Stimulated activated CD4-positive, alpha-beta T cell treated with anti-CD3 and anti-CD28 coated beads, Interleukin-1b, Interleukin-23, amount 100 ng/mL, for 48 hours (primary cell): ENCODE data around the gene HOXA10.

Experiments
- DNase-seq: peaks from one replicate; pipeline ENCODE4 v3.0.0-alpha.2; 2020

HOXA10 gene

GRCh38 chr7:27143023-27143949, 30.8 kb downstream of the HOXA10 start, which contains the start of gene HOXA5:
Gene HOXA5, minus strand, starts transcription at chr7:27143681. Its CDS starts 74 bp downstream, at chr7:27143607.
- no peak for DNase-seq

- no peak for DNase-seq
Measured at GRCh38 chr7:27142580-27143022, 31.5 kb downstream of the HOXA10 start.

GRCh38 chr7:27141923-27142579, 32.1 kb downstream of the HOXA10 start:
- DNase-seq = no peak

- DNase-seq = no peak
Measured at GRCh38 chr7:27141137-27141922, 32.8 kb downstream of the HOXA10 start.

- no peak for DNase-seq
Measured at GRCh38 chr7:27140126-27140857, 33.8 kb downstream of the HOXA10 start.

GRCh38 chr7:27139334-27140125, 34.6 kb downstream of the HOXA10 start:
- no peak for DNase-seq

GRCh38 chr7:27138985-27139333, 35.2 kb downstream of the HOXA10 start:
- DNase-seq = no peak

GRCh38 chr7:27138472-27138871, 35.6 kb downstream of the HOXA10 start:
- no peak for DNase-seq

- no peak for DNase-seq
Measured at GRCh38 chr7:27137640-27138315, 36.3 kb downstream of the HOXA10 start.

GRCh38 chr7:27134392-27134791, 39.7 kb downstream of the HOXA10 start:
- DNase-seq = no peak

- DNase-seq = no peak
Measured at GRCh38 chr7:27133409-27134231, 40.5 kb downstream of the HOXA10 start.

- no peak for DNase-seq
Measured at GRCh38 chr7:27132978-27133377, 41.1 kb downstream of the HOXA10 start.

- no peak for DNase-seq
Measured at GRCh38 chr7:27132214-27132613, 41.9 kb downstream of the HOXA10 start.

GRCh38 chr7:27131390-27131819, 42.7 kb downstream of the HOXA10 start:
- DNase-seq = no peak

GRCh38 chr7:27130540-27131389, 43.4 kb downstream of the HOXA10 start, which contains the start of gene HOXA4:
Gene HOXA4, minus strand, starts transcription at chr7:27130757. Its CDS starts 24 bp downstream, at chr7:27130733.
- DNase-seq = peak; percentile 67

- DNase-seq = no peak
Measured at GRCh38 chr7:27129729-27130539, 44.2 kb downstream of the HOXA10 start.

- DNase-seq = no peak
Measured at GRCh38 chr7:27128776-27129728, 45.1 kb downstream of the HOXA10 start.
